Activated T-helper 2 cell treated with anti-CD3 and anti-CD28 coated beads, Interferon-gamma antibody, Interleukin-2, Interleukin-4, amounts not matched to agents 10 μg/mL and 5 μg/mL and 100 μg/mL, durations not matched to agents 14 hours and 24 hours and 36 hours (primary cell): ENCODE data around the gene VASH1. TPM values are rescaled to one million over a fixed set of nuclear protein-coding genes. Genes with fewer than 3 reads are reported as not detected.

Experiments
- DNase-seq: peaks from one replicate; pipeline ENCODE4 v3.0.0; 2021; ENCODE audit warnings: low spot score
- H3K27ac Mint-ChIP-seq: one replicate; pipeline ENCODE4 v1.8.0; 2021; ENCODE audit warnings: mixed read lengths
- H3K27me3 Mint-ChIP-seq: one replicate; pipeline ENCODE4 v1.8.0; 2021; ENCODE audit warnings: low read depth, mixed read lengths
- H3K36me3 Mint-ChIP-seq: one replicate; pipeline ENCODE4 v1.8.0; 2021; ENCODE audit warnings: low read depth, mixed read lengths
- H3K4me1 Mint-ChIP-seq: one replicate; pipeline ENCODE4 v1.8.0; 2021; ENCODE audit warnings: low read depth, mixed read lengths
- H3K4me3 Mint-ChIP-seq: one replicate; pipeline ENCODE4 v1.8.0; 2021; ENCODE audit warnings: low read depth, mild to moderate bottlenecking, moderate library complexity, mixed read lengths
- H3K9me3 Mint-ChIP-seq: one replicate; pipeline ENCODE4 v1.8.0; 2021; ENCODE audit warnings: mixed read lengths
- intact Hi-C: fragments of 100-400 bp; cut with micrococcal nuclease; formaldehyde crosslinking; loops from one replicate; pipeline ENCODE4 v1.15.1; 2023
- total RNA-seq: library from RNA; stranded (reverse); gene quantifications from 2 replicates; pipeline ENCODE4 v1.2.3, GENCODE V29; 2022

VASH1 gene
- total RNA-seq, 1 donor from 2014 or later, result 12.9 TPM

DNA sequence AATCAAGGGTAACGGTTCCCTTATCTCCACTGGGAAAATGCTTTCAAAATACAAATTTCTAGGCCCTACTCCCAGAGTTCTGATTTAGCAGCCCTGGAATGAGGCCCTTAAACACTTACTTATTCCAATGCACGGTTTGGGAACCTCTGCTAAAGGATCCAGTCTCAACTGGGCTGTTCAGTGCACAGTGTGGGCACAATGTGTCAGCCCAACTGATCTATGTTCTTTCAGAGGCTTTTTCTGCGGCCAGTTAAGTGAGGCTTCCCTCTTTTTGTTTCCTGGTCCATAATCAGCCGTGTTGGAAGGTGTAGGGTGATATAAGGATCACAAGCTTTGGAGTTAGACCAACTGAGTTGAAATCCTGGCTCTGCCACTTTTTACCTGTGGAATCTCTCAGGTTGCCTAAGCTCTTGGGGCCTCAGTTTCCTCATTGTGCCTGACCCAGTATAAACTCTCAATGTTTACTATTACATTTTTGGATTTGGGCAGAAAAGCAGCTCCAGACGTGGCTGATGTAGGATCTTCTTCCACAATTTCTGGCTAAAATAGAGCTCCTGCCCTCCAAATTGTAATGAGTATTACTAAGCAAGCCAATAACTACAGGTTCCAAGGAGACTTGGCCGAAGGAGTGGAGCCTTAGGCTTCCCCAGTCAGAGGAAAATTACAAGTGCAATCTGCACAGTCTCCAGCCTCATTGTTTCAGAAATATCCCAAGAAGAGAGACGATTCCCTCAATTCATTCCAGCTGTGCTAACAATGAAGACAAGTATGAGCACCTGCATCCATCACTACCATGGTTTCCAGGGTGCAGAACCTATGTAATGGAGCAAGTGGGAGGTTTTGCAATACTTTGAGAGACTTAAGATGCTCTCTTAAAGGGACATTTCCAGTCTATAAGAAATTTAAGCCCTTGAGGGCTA lies 53.7 kb downstream of the VASH1 start:
- no peak overlapping the region for H3K27ac Mint-ChIP-seq
- intact Hi-C loops, result loop anchor here (5.0 kb wide), 1 partner anchor 48 kb away; no protein-coding TSS in a partner anchor
- DNase-seq, result no peak
- no peaks in the 10 kb centered on the region for H3K36me3 Mint-ChIP-seq
- H3K4me3 Mint-ChIP-seq, result no peak overlapping the region
- H3K4me1 Mint-ChIP-seq, result peaks cover 19% of the 10 kb centered on the region
- peaks cover 2% of the 10 kb centered on the region for H3K27me3 Mint-ChIP-seq
- no peaks in the 10 kb centered on the region for H3K9me3 Mint-ChIP-seq

- no peaks in the 10 kb centered on the region for H3K36me3 Mint-ChIP-seq
- no peak overlapping the region for H3K4me3 Mint-ChIP-seq
- H3K27ac Mint-ChIP-seq, result no peak overlapping the region
- no peaks in the 10 kb centered on the region for H3K9me3 Mint-ChIP-seq
- no peak for DNase-seq
- intact Hi-C loops, result no loop called here
- H3K4me1 Mint-ChIP-seq, result no peaks in the 10 kb centered on the region
- H3K27me3 Mint-ChIP-seq, result peaks cover 15% of the 10 kb centered on the region
Measured at GRCh38 chr14:76820700-76821099, 59.4 kb downstream of the VASH1 start.

GRCh38 chr14:76826122-76826521 lies 64.9 kb downstream of the VASH1 start, which contains the start of gene LRRC74A:
Gene LRRC74A, plus strand, starts transcription at chr14:76826408. Its CDS starts 290 bp downstream, at chr14:76826698.
- Mint-ChIP-seq H3K36me3 (no peaks in the 10 kb centered on the region), H3K9me3 (no peaks in the 10 kb centered on the region), H3K27ac (no peak within 1 kb of the TSS), H3K27me3 (peaks cover 9% of the 10 kb centered on the region), H3K4me1 (no peaks in the 10 kb centered on the region), H3K4me3 (no peak within 1 kb of the TSS)
- intact Hi-C loops, result no loop called here
- no peak for DNase-seq

DNA sequence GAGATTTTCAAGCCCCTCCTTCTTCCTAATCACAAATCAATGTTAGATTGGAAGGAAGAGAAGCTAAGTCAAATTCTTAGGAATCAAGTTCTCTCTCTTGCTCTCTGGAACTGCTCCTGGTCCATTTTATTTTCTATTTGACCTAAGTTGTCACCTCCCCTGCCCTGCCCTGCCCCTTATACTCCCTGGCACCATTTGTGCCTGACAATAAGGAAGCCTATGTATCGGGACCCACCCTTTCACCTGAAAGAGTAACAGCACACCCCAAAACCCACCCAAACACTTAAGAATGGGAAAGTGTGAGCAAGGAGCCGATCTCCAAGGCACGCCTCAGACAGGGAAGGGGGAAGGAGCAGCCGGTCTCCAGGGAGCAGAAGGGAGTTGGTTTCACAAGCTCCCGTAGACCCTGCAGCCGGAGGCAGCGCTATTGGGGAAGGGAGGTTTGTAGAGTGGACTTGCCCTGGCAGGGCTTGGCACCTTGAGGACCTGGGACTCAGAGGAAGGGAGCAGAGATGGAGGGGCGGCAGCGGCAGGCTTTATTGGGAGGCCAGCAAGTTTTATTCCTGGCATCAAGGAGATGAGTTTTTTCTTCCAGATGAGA lies 66.5 kb downstream of the VASH1 start:
- no peak for DNase-seq
- Mint-ChIP-seq H3K27me3 (peaks cover 9% of the 10 kb centered on the region), H3K9me3 (no peaks in the 10 kb centered on the region), H3K4me3 (no peak overlapping the region), H3K4me1 (no peaks in the 10 kb centered on the region), H3K27ac (no peak overlapping the region), H3K36me3 (no peaks in the 10 kb centered on the region)
- intact Hi-C loops, result no loop called here

GRCh38 chr14:76828339-76829012 lies 67.2 kb downstream of the VASH1 start:
- no peak for DNase-seq
- Mint-ChIP-seq H3K27ac (no peak overlapping the region), H3K9me3 (no peaks in the 10 kb centered on the region), H3K4me3 (no peak overlapping the region), H3K4me1 (no peaks in the 10 kb centered on the region), H3K27me3 (peaks cover 8% of the 10 kb centered on the region), H3K36me3 (no peaks in the 10 kb centered on the region)
- intact Hi-C loops, result no loop called here

GRCh38 chr14:76829013-76829365 lies 67.7 kb downstream of the VASH1 start:
- Mint-ChIP-seq H3K27ac (no peak overlapping the region), H3K4me1 (no peaks in the 10 kb centered on the region), H3K36me3 (no peaks in the 10 kb centered on the region), H3K9me3 (no peaks in the 10 kb centered on the region), H3K27me3 (peaks cover 9% of the 10 kb centered on the region), H3K4me3 (no peak overlapping the region)
- intact Hi-C loops, result no loop called here
- DNase-seq, result no peak

DNA sequence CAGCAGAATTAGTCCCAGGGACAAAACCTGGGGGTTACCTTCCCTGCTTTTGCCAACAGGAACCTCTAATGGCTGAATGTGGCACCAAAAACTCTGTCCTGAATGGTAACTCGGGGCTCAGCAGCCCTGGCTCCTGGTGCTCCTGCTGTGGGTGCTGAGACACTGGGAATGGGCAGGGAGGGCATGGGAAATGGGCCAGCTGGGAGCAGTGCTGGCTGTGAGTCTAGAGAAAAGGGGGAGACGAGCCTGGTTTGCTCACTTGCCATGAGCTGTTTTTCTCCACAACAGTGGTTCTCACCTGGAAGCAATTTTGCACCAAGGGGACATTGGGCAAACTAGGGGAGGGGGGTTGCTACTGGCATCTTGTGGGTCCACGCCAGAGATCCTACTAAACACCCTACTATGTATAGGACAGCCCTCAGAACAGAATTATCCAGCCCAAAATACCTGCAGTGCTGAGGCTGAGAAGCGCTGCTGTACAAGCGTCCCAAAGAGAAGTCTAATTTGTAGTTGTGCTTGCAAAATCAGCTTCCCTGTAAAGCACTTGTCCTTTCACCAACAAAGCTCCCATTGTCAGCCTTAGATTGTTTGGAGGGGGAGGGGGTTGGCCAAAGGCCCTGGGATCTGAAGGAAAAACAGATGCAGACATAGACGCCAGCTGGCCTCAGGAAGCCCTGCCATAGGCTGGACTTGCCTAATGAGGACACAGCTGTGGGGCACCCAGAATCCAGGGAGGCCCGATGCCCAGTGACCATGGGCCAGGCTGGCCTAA lies 68.6 kb downstream of the VASH1 start:
- H3K36me3 Mint-ChIP-seq, result no peaks in the 10 kb centered on the region
- no peak overlapping the region for H3K4me3 Mint-ChIP-seq
- no peaks in the 10 kb centered on the region for H3K4me1 Mint-ChIP-seq
- peaks cover 12% of the 10 kb centered on the region for H3K27me3 Mint-ChIP-seq
- H3K9me3 Mint-ChIP-seq, result no peaks in the 10 kb centered on the region
- no peak overlapping the region for H3K27ac Mint-ChIP-seq
- intact Hi-C loops, result no loop called here
- DNase-seq, result no peak

- peaks cover 9% of the 10 kb centered on the region for H3K27me3 Mint-ChIP-seq
- intact Hi-C loops, result no loop called here
- no peak overlapping the region for H3K4me3 Mint-ChIP-seq
- H3K36me3 Mint-ChIP-seq, result no peaks in the 10 kb centered on the region
- H3K4me1 Mint-ChIP-seq, result no peaks in the 10 kb centered on the region
- no peak for DNase-seq
- H3K27ac Mint-ChIP-seq, result no peak overlapping the region
- no peaks in the 10 kb centered on the region for H3K9me3 Mint-ChIP-seq
Measured at GRCh38 chr14:76830556-76830955, 69.3 kb downstream of the VASH1 start.

DNA sequence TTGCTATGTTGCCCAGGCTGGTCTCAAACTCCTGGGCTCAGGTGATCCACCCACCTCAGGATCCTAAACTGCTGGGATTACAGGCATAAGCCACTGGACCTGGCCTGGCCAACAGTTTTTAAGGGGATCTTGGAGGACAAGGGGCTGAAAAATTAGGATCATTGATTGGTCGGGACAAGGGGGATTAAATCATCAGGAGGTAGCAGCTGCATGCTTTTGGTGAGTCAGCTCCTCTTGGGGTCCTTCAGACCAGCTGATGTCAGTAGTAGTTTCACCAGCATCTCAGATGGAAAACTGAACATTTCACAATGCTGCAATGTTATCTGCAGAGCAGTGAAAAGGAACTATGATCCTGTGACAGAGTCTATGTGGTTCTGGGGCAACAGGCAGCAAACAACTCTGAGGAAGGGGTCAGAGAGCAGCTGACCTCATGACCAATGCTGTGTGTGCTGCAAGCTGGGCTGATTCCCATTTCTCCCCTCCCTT lies 71.3 kb downstream of the VASH1 start:
- H3K4me3 Mint-ChIP-seq, result no peak overlapping the region
- no peak overlapping the region for H3K27ac Mint-ChIP-seq
- H3K9me3 Mint-ChIP-seq, result no peaks in the 10 kb centered on the region
- no peaks in the 10 kb centered on the region for H3K4me1 Mint-ChIP-seq
- DNase-seq, result no peak
- H3K36me3 Mint-ChIP-seq, result no peaks in the 10 kb centered on the region
- H3K27me3 Mint-ChIP-seq, result peaks cover 10% of the 10 kb centered on the region
- intact Hi-C loops, result no loop called here

Other genes starting within 250 kb of the VASH1 start
- gene ANGEL1, start 51.4 kb downstream of the VASH1 start, total RNA-seq, result 15.0 and 15.9 TPM in 2 replicates
- gene LRRC74A, start 64.9 kb downstream of the VASH1 start, total RNA-seq, result not detected in 2 replicates